ENCODE measurements around the gene CFAP45. TPM values are rescaled to one million over a fixed set of nuclear protein-coding genes. Genes with fewer than 3 reads are reported as not detected.

The CFAP45 gene
- total and polyA plus RNA-seq, 2 of the 8 experiments (the other 6 are each of a cell fraction or from before 2014, with no cell fraction given): 0.05 TPM; not detected in 1

GRCh38 chr1:159921251-159921650, 21.3 kb upstream of the CFAP45 start:
- H3K4me2 ChIP-seq (ENCODE audit: insufficient read depth in 1 of 2, low read depth in 2 of 2, low read length in 2 of 2): no peak overlapping the region
- H3K4ac ChIP-seq (replicated peaks; ENCODE audit: insufficient read length, low read depth, low read length): no peak overlapping the region
- H2BK15ac ChIP-seq (ENCODE audit: low read length): no peak overlapping the region
- H3K23me2 ChIP-seq (ENCODE audit: low read depth, low read length): peaks cover 17% of the 10 kb centered on the region; the same call in 1 of the 2 replicates
- H2BK20ac ChIP-seq (ENCODE audit: low read length): no peak overlapping the region
- H3K79me2 ChIP-seq (ENCODE audit: control insufficient read depth in 1 of 2, insufficient read depth in 2 of 2, low read length in 2 of 2): peaks cover 0 to 12% of the 10 kb centered on the region in 2 experiments; a peak in 2 of 4 replicates
- H3K4me1 ChIP-seq (replicated peaks in 1 of 4; ENCODE audit: control insufficient read depth in 3 of 4, insufficient read depth in 4 of 4, low read length in 3 of 4): peaks cover 5 to 27% (median 17%) of the 10 kb centered on the region in 4 experiments
- no peak overlapping the region for H2BK12ac ChIP-seq (ENCODE audit: low read depth, low read length)
- no peak overlapping the region for H3K18ac ChIP-seq (ENCODE audit: extremely low read depth, low read length)
- no peak overlapping the region for H2BK5ac ChIP-seq (ENCODE audit: low read depth, low read length)
- TF ChIP-seq EZH2 (IDR thresholded peaks at IDR 0.05; ENCODE audit: low read depth, low read length, severe bottlenecking): no peak
- TF ChIP-seq HDAC2 (IDR thresholded peaks at IDR 0.05; ENCODE audit: borderline replicate concordance in 1 of 2, low read depth in 2 of 2, low read length in 2 of 2): no peak
- no peak for TF ChIP-seq CHD2 (IDR thresholded peaks at IDR 0.05; ENCODE audit: low read length)
- no peak for TF ChIP-seq RAD21 (IDR thresholded peaks at IDR 0.05 in 1 of 2, conservative IDR thresholded peaks at IDR 0.05 in 1 of 2; ENCODE audit: low read depth in 2 of 2, low read length in 2 of 2)
- no peak for TF ChIP-seq TAF7 (optimal IDR thresholded peaks at IDR 0.05; ENCODE audit: borderline replicate concordance, low read depth, low read length)
- TF ChIP-seq TEAD4 (IDR thresholded peaks at IDR 0.05; ENCODE audit: low read depth, low read length): no peak
- no peak overlapping the region for H3K23ac ChIP-seq (ENCODE audit: insufficient read length)
- CTCF ChIA-PET (ENCODE audit: partially characterized antibody): interaction anchor here (0.7 to 7.3 kb wide), 12 partner anchors 9 to 124 kb away, joined by 3 to 53 read pairs (median 3); no protein-coding TSS in a partner anchor
- no peak overlapping the region for H2AFZ ChIP-seq (ENCODE audit: low read length)
- WGBS, 2 experiments (ENCODE audit: extremely low coverage in 1 of 2, insufficient coverage in 1 of 2, insufficient read length in 1 of 2, insufficient replicate concordance in 2 of 2, low coverage in 1 of 2, low lambda C conversion rate in 2 of 2, missing lambda C conversion rate in 1 of 2): 67% methylated on average over 1 of the region's 1 CpG; no CpG with 5 or more reads in 1 of the 2 experiments
- H3K27me3 ChIP-seq (replicated peaks in 1 of 4; ENCODE audit: control insufficient read depth in 3 of 4, extremely low read depth in 1 of 4, insufficient read depth in 3 of 4, low read length in 3 of 4): peaks cover 0 to 17% (median 8%) of the 10 kb centered on the region in 4 experiments; a peak in 5 of 7 replicates
- no peak overlapping the region for H3K4me3 ChIP-seq (ENCODE audit: extremely low read depth in 1 of 4, insufficient read depth in 2 of 4, low read depth in 3 of 4, low read length in 4 of 4)
- peaks cover 0 to 16% (median 2%) of the 10 kb centered on the region in 4 experiments; a peak in 4 of 8 replicates for H3K36me3 ChIP-seq (ENCODE audit: control insufficient read depth in 2 of 4, insufficient read depth in 4 of 4, low read length in 3 of 4)
- H4K5ac ChIP-seq (ENCODE audit: insufficient read length, low read depth, low read length): no peak overlapping the region
- H3K56ac ChIP-seq (replicated peaks; ENCODE audit: insufficient read length, low read depth, low read length): no peak overlapping the region
- H4K8ac ChIP-seq (ENCODE audit: extremely low read depth, insufficient read depth, low read length): no peak overlapping the region
- H3K9ac ChIP-seq (replicated peaks in 1 of 4; ENCODE audit: extremely low read depth in 1 of 4, low read depth in 3 of 4, low read length in 3 of 4): no peak overlapping the region
- H3K14ac ChIP-seq (ENCODE audit: insufficient read length): no peak overlapping the region
- FAIRE-seq (no peak), DNase-seq (ENCODE audit: low read depth in 1 of 2, low spot score in 2 of 2) (no peak)
- H4K91ac ChIP-seq (replicated peaks; ENCODE audit: insufficient read length, low read length): no peak overlapping the region
- H3K27ac ChIP-seq (ENCODE audit: low read depth, low read length): no peak overlapping the region
- POLR2A ChIA-PET (ENCODE audit: partially characterized antibody): interaction anchor here (0.9 to 2.0 kb wide), 2 partner anchors 23 to 110 kb away, joined by 4 to 7 read pairs; partner anchors contain the start of gene PIGM
- no peak overlapping the region for H2BK120ac ChIP-seq (replicated peaks; ENCODE audit: low read depth, low read length)
- H2AK5ac ChIP-seq (ENCODE audit: low read depth, low read length): no peak overlapping the region
- no peaks in the 10 kb centered on the region for H3K9me3 ChIP-seq (ENCODE audit: insufficient read depth in 2 of 2, low read depth in 1 of 2, low read length in 1 of 2)
- peaks cover 0 to 3% of the 10 kb centered on the region in 2 experiments for H4K20me1 ChIP-seq (replicated peaks in 1 of 2; ENCODE audit: control insufficient read depth in 1 of 2, insufficient read depth in 2 of 2, low read length in 2 of 2)
- peaks cover 3% of the 10 kb centered on the region for H3K79me1 ChIP-seq (ENCODE audit: low read depth, low read length)

Measured in H1 (cell line).